T47D (cell line): ENCODE measurements around the gene NT5C2.
A peak's percentile ranks its signal among the peaks of the same experiment; 100 is the strongest.
"Not testable (repeated sequence)": the region's sequence is repeated elsewhere in the genome, so short reads cannot be mapped to it uniquely, and the experiment has no call there.

ENCODE experiments used
- DNase-seq, 2 experiments: peaks; one replicate each; pipeline versions ENCODE4 v3.0.0 to v3.0.0-alpha.2; 2011 to 2012; ENCODE audit warnings: low read depth in 1 of 2, low spot score in 1 of 2
- JUND ChIP-seq: IDR thresholded peaks from 2 replicates; pipeline ENCODE4 v1.6.1; 2012; ENCODE audit warnings: low read depth
- in situ Hi-C: cut with HindIII; loops from 2 replicates; pipeline ENCODE4 v1.10.0; 2016; ENCODE audit warnings: low sequenced_read_pairs, low pct_unique_long_range_greater_than_20kb

NT5C2 gene

GRCh38 chr10:103193107-103193819 is at the start of gene NT5C2:
NT5C2 (minus strand) TSS chr10:103193272; CDS start chr10:103174958, 18,314 bp downstream.
- no peak for TF ChIP-seq JUND
- in situ Hi-C loops = no loop called here
- DNase-seq = peak in 1 of 2 experiments; percentile 79

- in situ Hi-C loops = no loop called here
- peak; percentile 26 to 92 for DNase-seq
- TF ChIP-seq JUND = peak; percentile 53; the same call in 1 of the 2 replicates
Measured at GRCh38 chr10:103241262-103242011, 48.4 kb upstream of the NT5C2 start.

- in situ Hi-C loops = no loop called here
- TF ChIP-seq JUND = no peak
- peak in 1 of 2 experiments; percentile 83 for DNase-seq
Measured at GRCh38 chr10:103238506-103239252, 45.6 kb upstream of the NT5C2 start.

- TF ChIP-seq JUND = no peak
Measured at GRCh38 chr10:103235775-103236174, 42.7 kb upstream of the NT5C2 start.

GRCh38 chr10:103232772-103233488 is 39.9 kb upstream of the NT5C2 start:
- DNase-seq = no peak
- in situ Hi-C loops = no loop called here
- TF ChIP-seq JUND = no peak

More at GRCh38 chr10:103235775-103236174, 42.7 kb upstream of the NT5C2 start:
- DNase-seq = no peak
- in situ Hi-C loops = no loop called here

- in situ Hi-C loops = no loop called here
- peak in 1 of 2 experiments; percentile 90 for DNase-seq
- TF ChIP-seq JUND = peak; percentile 82
Measured at GRCh38 chr10:103232131-103232673, 39.1 kb upstream of the NT5C2 start.

GRCh38 chr10:103231047-103231551 is 38.0 kb upstream of the NT5C2 start:
- peak in 1 of 2 experiments; percentile 79 for DNase-seq
- in situ Hi-C loops = no loop called here
- no peak for TF ChIP-seq JUND

GRCh38 chr10:103227416-103227815 is 34.3 kb upstream of the NT5C2 start:
- in situ Hi-C loops = no loop called here
- TF ChIP-seq JUND = no peak
- DNase-seq = no peak

- TF ChIP-seq JUND = no peak
Measured at GRCh38 chr10:103225939-103226338, 32.9 kb upstream of the NT5C2 start.

GRCh38 chr10:103224721-103225120 is 31.6 kb upstream of the NT5C2 start:
- DNase-seq, in situ Hi-C loops: not testable (repeated sequence)

More at GRCh38 chr10:103225939-103226338, 32.9 kb upstream of the NT5C2 start:
- no peak for DNase-seq
- in situ Hi-C loops = no loop called here

GRCh38 chr10:103224133-103224532 is 31.1 kb upstream of the NT5C2 start:
- in situ Hi-C loops = no loop called here
- no peak for TF ChIP-seq JUND
- DNase-seq = no peak

- in situ Hi-C loops = not testable (repeated sequence)
Measured at GRCh38 chr10:103216362-103216761, 23.3 kb upstream of the NT5C2 start.

More at GRCh38 chr10:103216362-103216761, 23.3 kb upstream of the NT5C2 start:
- DNase-seq = not testable (repeated sequence)
